Upper lobe of right lung (tissue), 1 donor: ENCODE results near the gene TRIM63. TPM values are rescaled to one million over a fixed set of nuclear protein-coding genes. Genes with fewer than 3 reads are reported as not detected.

ENCODE experiments used
- ATAC-seq: fragments of 200-7000 bp; cut with Tn5 transposase; one replicate; pipeline ENCODE4 v1.9.1; 2020; ENCODE audit warnings: mild to moderate bottlenecking, moderate library complexity
- DNase-seq: peaks from one replicate; pipeline ENCODE4 v3.0.0-alpha.2; 2020
- H3K27ac ChIP-seq: fragments of 200-600 bp; one replicate; pipeline ENCODE4 v1.8.0; 2022
- H3K27me3 ChIP-seq: fragments of 200-600 bp; one replicate; pipeline ENCODE4 v1.8.0; 2022; ENCODE audit warnings: mild to moderate bottlenecking
- H3K36me3 ChIP-seq: fragments of 200-600 bp; one replicate; pipeline ENCODE4 v1.8.0; 2022
- H3K4me1 ChIP-seq: fragments of 200-600 bp; one replicate; pipeline ENCODE4 v1.8.0; 2022
- H3K4me3 ChIP-seq: fragments of 200-600 bp; one replicate; pipeline ENCODE4 v1.8.0; 2022; ENCODE audit warnings: mild to moderate bottlenecking
- H3K9me3 ChIP-seq: fragments of 200-600 bp; one replicate; pipeline ENCODE4 v1.8.0; 2022
- intact Hi-C: fragments of 100-400 bp; cut with DNase I; formaldehyde crosslinking; loops from one replicate; pipeline ENCODE4 v1.11.0; 2022
- total RNA-seq: library from RNA; stranded (reverse); fragmentation: NEBNext Ultra II Directional; extraction: Animal tissue kit (Norgen Biotek cat#: 25700); gene quantifications from one replicate; pipeline ENCODE4 v1.2.1, GENCODE V29; 2021
- TF ChIP-seq, protein P1 (sequence below): fragments of 200-600 bp; IDR thresholded peaks from one replicate; pipeline ENCODE4 v1.8.0; 2022; ENCODE audit warnings: antibody characterized with exemption
- donor health status: DM: no; HTN: yes; CAD: no; lungs with severe emphysema.

TRIM63 gene
- total RNA-seq, 1 donor from 2014 or later, result 0.46 TPM

DNA sequence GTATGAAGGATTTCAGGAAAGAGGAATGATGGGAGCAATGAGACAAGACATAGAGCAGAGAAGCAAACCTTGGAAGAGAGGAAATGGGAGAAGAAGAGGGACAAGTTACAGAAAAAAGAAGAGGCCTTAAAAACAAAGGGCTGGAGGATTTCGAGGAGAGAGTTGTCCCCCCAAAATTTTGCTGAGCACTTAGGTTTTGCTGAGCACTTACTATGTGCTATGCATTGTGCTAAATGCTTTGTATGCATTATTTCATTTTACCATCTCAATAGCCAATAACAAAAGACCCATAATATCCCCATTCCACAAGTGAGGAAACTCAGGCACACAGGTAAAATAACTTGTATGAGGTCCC, 2.5 kb upstream of the TRIM63 start:
- H3K4me1 ChIP-seq, result no peaks in the 10 kb centered on the region
- no peaks in the 10 kb centered on the region for H3K9me3 ChIP-seq
- no peaks in the 10 kb centered on the region for H3K36me3 ChIP-seq
- H3K27ac ChIP-seq, result no peak overlapping the region
- intact Hi-C loops, result no loop called here
- ATAC-seq (no peak), DNase-seq (no peak)
- no peak overlapping the region for H3K4me3 ChIP-seq
- TF ChIP-seq, protein P1, sequence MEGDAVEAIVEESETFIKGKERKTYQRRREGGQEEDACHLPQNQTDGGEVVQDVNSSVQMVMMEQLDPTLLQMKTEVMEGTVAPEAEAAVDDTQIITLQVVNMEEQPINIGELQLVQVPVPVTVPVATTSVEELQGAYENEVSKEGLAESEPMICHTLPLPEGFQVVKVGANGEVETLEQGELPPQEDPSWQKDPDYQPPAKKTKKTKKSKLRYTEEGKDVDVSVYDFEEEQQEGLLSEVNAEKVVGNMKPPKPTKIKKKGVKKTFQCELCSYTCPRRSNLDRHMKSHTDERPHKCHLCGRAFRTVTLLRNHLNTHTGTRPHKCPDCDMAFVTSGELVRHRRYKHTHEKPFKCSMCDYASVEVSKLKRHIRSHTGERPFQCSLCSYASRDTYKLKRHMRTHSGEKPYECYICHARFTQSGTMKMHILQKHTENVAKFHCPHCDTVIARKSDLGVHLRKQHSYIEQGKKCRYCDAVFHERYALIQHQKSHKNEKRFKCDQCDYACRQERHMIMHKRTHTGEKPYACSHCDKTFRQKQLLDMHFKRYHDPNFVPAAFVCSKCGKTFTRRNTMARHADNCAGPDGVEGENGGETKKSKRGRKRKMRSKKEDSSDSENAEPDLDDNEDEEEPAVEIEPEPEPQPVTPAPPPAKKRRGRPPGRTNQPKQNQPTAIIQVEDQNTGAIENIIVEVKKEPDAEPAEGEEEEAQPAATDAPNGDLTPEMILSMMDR, result no peak
- H3K27me3 ChIP-seq, result peaks cover 2% of the 10 kb centered on the region

DNA sequence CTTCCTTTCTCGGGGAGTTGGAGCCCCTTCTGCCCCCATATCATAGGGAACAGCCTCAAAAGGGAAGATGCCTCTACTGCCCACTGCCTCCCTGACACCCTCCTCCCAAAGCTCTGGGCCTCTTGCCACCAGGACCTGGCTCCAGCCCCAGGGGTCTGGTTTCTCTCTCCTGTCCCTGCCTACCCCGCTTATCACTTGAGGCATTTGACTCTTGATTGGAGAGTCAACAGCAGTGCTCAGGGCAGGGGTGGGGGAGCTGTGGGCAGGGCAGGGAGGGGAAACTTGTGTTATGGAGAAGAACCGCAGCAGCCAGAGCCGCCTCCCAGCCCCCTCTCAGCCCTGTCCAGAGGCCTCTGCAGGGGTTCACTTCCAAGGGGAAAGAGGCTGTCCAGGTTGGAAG, 573 bp downstream of the TRIM63 start:
- no peak overlapping the region for H3K4me3 ChIP-seq
- TF ChIP-seq, protein P1, result no peak
- H3K36me3 ChIP-seq, result no peaks in the 10 kb centered on the region
- peak; percentile 15 for ATAC-seq
- H3K27ac ChIP-seq, result no peak overlapping the region
- no peaks in the 10 kb centered on the region for H3K4me1 ChIP-seq
- intact Hi-C loops, result no loop called here
- H3K27me3 ChIP-seq, result no peaks in the 10 kb centered on the region
- H3K9me3 ChIP-seq, result no peaks in the 10 kb centered on the region
- no peak for DNase-seq

DNA sequence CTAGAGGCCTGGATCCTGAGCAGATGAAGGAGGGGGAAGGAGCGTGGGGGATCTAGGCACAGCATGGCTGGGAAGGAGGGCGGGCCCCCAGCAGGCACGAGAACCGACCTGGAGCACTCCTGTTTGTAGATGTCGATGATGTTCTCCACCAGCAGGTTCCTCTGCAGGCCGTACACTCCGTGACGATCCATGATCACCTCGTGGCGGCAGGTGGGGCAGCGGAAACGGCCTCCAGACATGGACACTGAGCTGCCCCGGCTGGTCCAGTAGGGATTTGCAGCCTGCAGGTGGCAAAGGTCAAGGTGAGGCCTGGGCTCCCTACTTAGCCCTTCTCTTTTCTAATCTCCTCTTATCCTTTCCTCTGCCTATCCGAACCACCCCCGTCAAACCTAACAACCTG, 1.3 kb downstream of the TRIM63 start:
- Histone ChIP-seq H3K27me3 (no peaks in the 10 kb centered on the region), H3K36me3 (no peaks in the 10 kb centered on the region), H3K4me3 (no peak overlapping the region), H3K9me3 (no peaks in the 10 kb centered on the region), H3K27ac (no peak overlapping the region), H3K4me1 (no peaks in the 10 kb centered on the region)
- ATAC-seq (no peak), DNase-seq (no peak)
- intact Hi-C loops, result no loop called here
- TF ChIP-seq, protein P1, result no peak

- Histone ChIP-seq H3K9me3 (no peaks in the 10 kb centered on the region), H3K27ac (no peak overlapping the region), H3K4me3 (no peak overlapping the region), H3K27me3 (no peaks in the 10 kb centered on the region), H3K4me1 (no peaks in the 10 kb centered on the region), H3K36me3 (no peaks in the 10 kb centered on the region)
- DNase-seq (no peak), ATAC-seq (no peak)
- intact Hi-C loops, result no loop called here
- TF ChIP-seq, protein P1, result no peak
These were observed 2.9 kb downstream of the TRIM63 start for GRCh38 chr1:26064553-26064952.

DNA sequence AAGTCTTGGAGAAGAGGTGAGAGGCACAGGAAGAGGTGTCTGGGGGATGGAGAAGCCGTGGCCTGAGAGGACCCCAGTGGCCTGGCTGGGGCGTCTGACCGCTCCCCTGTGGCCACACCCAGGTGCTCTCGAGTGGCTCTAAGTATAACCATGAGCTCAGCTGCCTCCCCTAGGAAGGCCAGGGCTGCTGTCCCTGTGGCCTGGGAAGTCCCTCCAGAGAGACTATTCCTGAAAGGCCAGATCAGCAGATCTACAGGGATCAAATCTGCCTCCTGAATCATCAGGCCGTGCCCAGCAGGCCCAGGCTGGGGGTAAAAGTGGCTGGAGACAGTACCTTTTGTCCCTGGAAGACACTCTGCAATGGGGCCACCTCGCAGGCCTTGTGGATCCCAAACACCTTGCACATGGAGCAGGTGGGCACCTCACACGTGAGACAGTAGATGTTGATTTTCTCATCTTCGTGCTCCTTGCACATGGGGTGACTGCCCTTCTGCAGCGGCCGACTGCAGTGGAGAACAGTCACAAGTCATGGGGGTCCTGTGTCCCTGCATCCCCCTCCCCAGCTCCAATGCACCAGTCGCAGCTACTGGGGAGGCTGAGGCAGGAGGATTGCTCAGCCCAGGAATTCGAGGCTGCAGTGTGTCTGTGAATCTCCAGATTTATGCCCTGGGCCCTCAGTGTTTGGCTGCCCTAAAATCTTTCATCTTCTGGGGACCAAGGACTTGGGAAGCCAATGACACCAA, 6.4 kb downstream of the TRIM63 start:
- H3K27ac ChIP-seq, result no peak overlapping the region
- no peaks in the 10 kb centered on the region for H3K9me3 ChIP-seq
- DNase-seq (no peak), ATAC-seq (no peak)
- intact Hi-C loops, result no loop called here
- TF ChIP-seq, protein P1, result no peak
- H3K36me3 ChIP-seq, result no peaks in the 10 kb centered on the region
- no peaks in the 10 kb centered on the region for H3K4me1 ChIP-seq
- no peak overlapping the region for H3K4me3 ChIP-seq
- H3K27me3 ChIP-seq, result peaks cover 5% of the 10 kb centered on the region

- intact Hi-C loops, result no loop called here
- no peak overlapping the region for H3K27ac ChIP-seq
- H3K27me3 ChIP-seq, result peaks cover 10% of the 10 kb centered on the region
- no peaks in the 10 kb centered on the region for H3K4me1 ChIP-seq
- no peaks in the 10 kb centered on the region for H3K9me3 ChIP-seq
- TF ChIP-seq, protein P1, result no peak
- no peak for ATAC-seq
- H3K36me3 ChIP-seq, result no peaks in the 10 kb centered on the region
- H3K4me3 ChIP-seq, result no peak overlapping the region
- DNase-seq, result no peak
These were observed 7.5 kb downstream of the TRIM63 start for GRCh38 chr1:26059906-26060305.
